Measurements from ENCODE around the gene CALHM2. TPM values are rescaled to one million over a fixed set of nuclear protein-coding genes. Genes with fewer than 3 reads are reported as not detected.
"Not testable (repeated sequence)": the region's sequence is repeated elsewhere in the genome, so short reads cannot be mapped to it uniquely, and the experiment has no call there.

The CALHM2 gene
- total RNA-seq, 1 donor from 2014 or later, result 45.0 TPM

DNA sequence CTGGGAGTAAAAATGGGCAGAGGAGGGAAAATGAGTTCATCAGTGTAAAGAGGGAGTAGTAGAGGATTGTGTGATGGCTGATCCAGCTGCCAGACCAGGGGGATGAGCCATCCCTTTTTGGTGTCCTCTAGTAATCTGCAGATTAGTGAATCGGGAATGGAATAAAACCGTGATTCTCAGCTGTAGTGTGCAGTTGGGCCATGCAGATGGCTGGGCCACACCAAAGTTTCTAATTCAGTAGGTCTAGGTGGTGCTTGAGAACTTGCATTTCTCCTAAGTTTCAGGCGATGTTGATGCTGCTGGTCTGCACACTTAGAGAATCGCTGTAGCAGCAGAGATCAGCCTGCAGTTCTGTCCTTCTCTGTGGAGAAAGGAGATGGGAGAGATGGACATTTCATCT, 33.1 kb downstream of the CALHM2 start:
- Histone ChIP-seq H3K4me1 (no peaks in the 10 kb centered on the region), H3K4me3 (no peak overlapping the region), H3K36me3 (peaks cover 99% of the 10 kb centered on the region), H3K27me3 (ENCODE audit: low read depth) (no peaks in the 10 kb centered on the region), H3K9me3 (no peaks in the 10 kb centered on the region), H3K27ac (no peak overlapping the region)
- no peak for TF ChIP-seq CTCF (IDR thresholded peaks at IDR 0.05)
- DNase-seq, result no peak
- intact Hi-C loops (cut with DNase I), result loop anchor here (10.0 kb wide), 1 partner anchor 66 kb away; no protein-coding TSS in a partner anchor
- no peak for ATAC-seq

DNA sequence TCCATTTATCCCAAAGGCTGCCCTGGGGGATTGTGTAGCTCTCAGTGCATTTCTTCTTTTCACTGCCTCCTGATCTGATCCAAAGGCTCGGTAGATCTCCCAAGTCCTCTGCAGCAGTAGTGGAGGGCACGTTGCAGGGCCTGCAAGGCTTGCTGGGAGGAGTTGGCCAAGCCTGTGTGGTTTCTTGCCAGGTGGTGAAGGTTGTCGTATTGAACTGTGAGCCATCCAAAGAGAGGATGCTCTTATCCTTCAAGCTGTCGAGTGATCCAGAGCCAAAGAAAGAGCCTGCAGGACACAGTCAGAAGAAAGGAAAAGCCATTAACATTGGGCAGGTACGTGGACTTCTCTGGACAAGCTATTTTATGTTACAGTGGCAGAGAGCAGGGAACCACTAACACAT, 34.6 kb downstream of the CALHM2 start:
- no peaks in the 10 kb centered on the region for H3K4me1 ChIP-seq
- H3K27ac ChIP-seq, result no peak overlapping the region
- intact Hi-C loops (cut with DNase I), result loop anchor here (10.0 kb wide), 1 partner anchor 67 kb away; no protein-coding TSS in a partner anchor
- H3K9me3 ChIP-seq, result no peaks in the 10 kb centered on the region
- no peak overlapping the region for H3K4me3 ChIP-seq
- no peak for TF ChIP-seq CTCF (IDR thresholded peaks at IDR 0.05)
- no peak for DNase-seq
- no peak for ATAC-seq
- peaks cover 99% of the 10 kb centered on the region for H3K36me3 ChIP-seq
- H3K27me3 ChIP-seq (ENCODE audit: low read depth), result no peaks in the 10 kb centered on the region

DNA sequence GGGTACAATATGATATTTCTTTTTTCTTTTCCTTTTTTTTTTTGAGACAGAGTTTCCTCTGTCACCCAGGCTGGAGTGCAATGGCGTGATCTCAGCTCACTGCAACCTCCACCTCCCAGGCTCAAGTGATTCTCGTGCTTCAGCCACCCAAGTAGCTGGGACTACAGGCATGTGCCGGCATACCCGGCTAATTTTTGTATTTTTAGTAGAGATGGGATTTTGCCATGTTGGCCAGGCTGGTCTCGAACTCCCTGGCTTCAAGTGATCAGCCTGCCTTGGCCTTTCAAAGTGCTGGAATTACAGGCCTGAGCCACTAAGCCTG, 35.1 kb downstream of the CALHM2 start:
- ATAC-seq, DNase-seq, H3K4me3 ChIP-seq: not testable (repeated sequence)

GRCh38 chr10:103416436-103417147, 35.6 kb downstream of the CALHM2 start:
- no peaks in the 10 kb centered on the region for H3K27me3 ChIP-seq (ENCODE audit: low read depth)
- H3K4me1 ChIP-seq, result no peaks in the 10 kb centered on the region
- TF ChIP-seq CTCF (IDR thresholded peaks at IDR 0.05), result peak; percentile 62
- DNase-seq (no peak), ATAC-seq (peak; percentile 51 to 54)
- peaks cover 100% of the 10 kb centered on the region for H3K36me3 ChIP-seq
- H3K4me3 ChIP-seq, result no peak overlapping the region
- no peak overlapping the region for H3K27ac ChIP-seq
- intact Hi-C loops (cut with DNase I), result loop anchor here (10.0 kb wide), 1 partner anchor 68 kb away; no protein-coding TSS in a partner anchor
- H3K9me3 ChIP-seq, result no peaks in the 10 kb centered on the region

More for the DNA sequence above, 35.1 kb downstream of the CALHM2 start:
- not testable (repeated sequence) for H3K27me3 ChIP-seq (ENCODE audit: low read depth); H3K9me3 ChIP-seq; H3K27ac ChIP-seq; H3K4me1 ChIP-seq
- intact Hi-C loops (cut with DNase I), result loop anchor here (10.0 kb wide), 1 partner anchor 68 kb away; no protein-coding TSS in a partner anchor
- peaks cover 99% of the 10 kb centered on the region for H3K36me3 ChIP-seq

- Histone ChIP-seq H3K4me1 (no peaks in the 10 kb centered on the region), H3K27me3 (ENCODE audit: low read depth) (no peaks in the 10 kb centered on the region), H3K9me3 (no peaks in the 10 kb centered on the region), H3K36me3 (peaks cover 100% of the 10 kb centered on the region), H3K4me3 (no peak overlapping the region), H3K27ac (no peak overlapping the region)
- ATAC-seq, result no peak
- intact Hi-C loops (cut with DNase I), result loop anchor here (10.0 kb wide), 1 partner anchor 69 kb away; no protein-coding TSS in a partner anchor
- TF ChIP-seq CTCF (IDR thresholded peaks at IDR 0.05), result no peak
- DNase-seq, result no peak
Observed at GRCh38 chr10:103415581-103415980, 36.6 kb downstream of the CALHM2 start.

DNA sequence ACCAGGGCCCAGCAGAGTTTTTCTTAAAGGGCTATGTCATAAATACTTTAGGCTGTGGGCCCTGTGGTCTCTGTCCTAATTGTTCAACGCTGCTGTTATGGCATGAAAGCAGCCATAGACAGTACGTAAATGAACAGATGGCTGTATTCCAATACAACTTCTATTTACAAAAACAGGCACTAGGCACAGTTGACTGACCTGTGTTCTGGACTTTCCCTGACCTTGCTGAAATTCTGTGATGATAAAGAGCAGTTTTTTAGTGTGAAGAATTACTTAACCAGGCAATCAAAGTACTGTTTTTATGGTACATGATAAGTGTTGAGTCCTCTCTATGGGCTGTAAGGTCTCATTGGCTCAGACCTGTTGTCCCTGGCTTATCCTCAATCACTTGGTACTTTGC, 38.6 kb downstream of the CALHM2 start:
- ATAC-seq, result no peak
- no peaks in the 10 kb centered on the region for H3K9me3 ChIP-seq
- no peak for DNase-seq
- H3K36me3 ChIP-seq, result peaks cover 100% of the 10 kb centered on the region
- H3K4me1 ChIP-seq, result no peaks in the 10 kb centered on the region
- TF ChIP-seq CTCF (IDR thresholded peaks at IDR 0.05), result no peak
- intact Hi-C loops (cut with DNase I), result loop anchor here (10.0 kb wide), 1 partner anchor 71 kb away; no protein-coding TSS in a partner anchor
- no peaks in the 10 kb centered on the region for H3K27me3 ChIP-seq (ENCODE audit: low read depth)
- no peak overlapping the region for H3K4me3 ChIP-seq
- no peak overlapping the region for H3K27ac ChIP-seq

Data from lower lobe of right lung (tissue), 2 donors.